DND-41 (cell line): Measurements from ENCODE around the gene TP73.

ENCODE experiments used
- CTCF ChIP-seq: IDR thresholded peaks from 2 replicates; pipeline ENCODE4 v1.5.1; 2012; ENCODE audit warnings: borderline replicate concordance, low read length, moderate library complexity, mild to moderate bottlenecking; ENCODE audit not compliant: poor library complexity, severe bottlenecking; ENCODE audit errors: extremely low read depth
- EZH2 ChIP-seq: IDR thresholded peaks from 3 replicates; pipeline ENCODE4 v1.6.1; 2012; ENCODE audit warnings: borderline replicate concordance, low read depth, mild to moderate bottlenecking, moderate library complexity, low read length, inconsistent platforms; ENCODE audit not compliant: severe bottlenecking

- TF ChIP-seq CTCF (no peak), EZH2 (no peak)
Observed at GRCh38 chr1:3729594-3730542, 77.6 kb downstream of the TP73 start.
